ENCODE data around the gene PMPCA. TPM values are rescaled to one million over a fixed set of nuclear protein-coding genes. Genes with fewer than 3 reads are reported as not detected.

PMPCA gene
- total RNA-seq, 2 experiments from 2014 or later, result 107 to 109 TPM

GRCh38 chr9:136395345-136396218 is 14.9 kb upstream of the PMPCA start:
- peaks cover 36% of the 10 kb centered on the region for H3K36me3 Mint-ChIP-seq (ENCODE audit: low read depth)
- TF ChIP-seq, protein P1, sequence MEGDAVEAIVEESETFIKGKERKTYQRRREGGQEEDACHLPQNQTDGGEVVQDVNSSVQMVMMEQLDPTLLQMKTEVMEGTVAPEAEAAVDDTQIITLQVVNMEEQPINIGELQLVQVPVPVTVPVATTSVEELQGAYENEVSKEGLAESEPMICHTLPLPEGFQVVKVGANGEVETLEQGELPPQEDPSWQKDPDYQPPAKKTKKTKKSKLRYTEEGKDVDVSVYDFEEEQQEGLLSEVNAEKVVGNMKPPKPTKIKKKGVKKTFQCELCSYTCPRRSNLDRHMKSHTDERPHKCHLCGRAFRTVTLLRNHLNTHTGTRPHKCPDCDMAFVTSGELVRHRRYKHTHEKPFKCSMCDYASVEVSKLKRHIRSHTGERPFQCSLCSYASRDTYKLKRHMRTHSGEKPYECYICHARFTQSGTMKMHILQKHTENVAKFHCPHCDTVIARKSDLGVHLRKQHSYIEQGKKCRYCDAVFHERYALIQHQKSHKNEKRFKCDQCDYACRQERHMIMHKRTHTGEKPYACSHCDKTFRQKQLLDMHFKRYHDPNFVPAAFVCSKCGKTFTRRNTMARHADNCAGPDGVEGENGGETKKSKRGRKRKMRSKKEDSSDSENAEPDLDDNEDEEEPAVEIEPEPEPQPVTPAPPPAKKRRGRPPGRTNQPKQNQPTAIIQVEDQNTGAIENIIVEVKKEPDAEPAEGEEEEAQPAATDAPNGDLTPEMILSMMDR (IDR thresholded peaks at IDR 0.05), result no peak
- POLR2A ChIA-PET, result no interaction called here
- no peaks in the 10 kb centered on the region for H3K27me3 Mint-ChIP-seq
- no peak overlapping the region for H3K4me3 ChIP-seq (ENCODE audit: low read length)
- H3K9me3 ChIP-seq (ENCODE audit: control insufficient read depth in 1 of 2, insufficient read depth in 1 of 2, low read length in 2 of 2), result no peaks in the 10 kb centered on the region
- H3K9me3 Mint-ChIP-seq, result no peaks in the 10 kb centered on the region
- H3K27ac Mint-ChIP-seq, result no peak overlapping the region
- DNase-seq (no peak), ATAC-seq (ENCODE audit: poor library complexity) (no peak)
- H3K27me3 ChIP-seq (ENCODE audit: control insufficient read depth in 1 of 2, insufficient read depth in 2 of 2, low read length in 2 of 2), result no peaks in the 10 kb centered on the region
- no peak overlapping the region for H3K4me3 Mint-ChIP-seq
- CTCF ChIA-PET, result no interaction called here
- intact Hi-C loops (cut with DNase I, micrococcal nuclease), result no loop called here
- peaks cover 22% of the 10 kb centered on the region for H3K4me1 ChIP-seq (ENCODE audit: insufficient read depth, low read length)
- H3K4me1 Mint-ChIP-seq (ENCODE audit: low read depth), result peaks cover 10% of the 10 kb centered on the region
- H3K36me3 ChIP-seq (ENCODE audit: insufficient read depth, low read length), result peaks cover 67% of the 10 kb centered on the region
- H3K27ac ChIP-seq (ENCODE audit: low read depth in 1 of 2, low read length in 2 of 2), result no peak overlapping the region

DNA sequence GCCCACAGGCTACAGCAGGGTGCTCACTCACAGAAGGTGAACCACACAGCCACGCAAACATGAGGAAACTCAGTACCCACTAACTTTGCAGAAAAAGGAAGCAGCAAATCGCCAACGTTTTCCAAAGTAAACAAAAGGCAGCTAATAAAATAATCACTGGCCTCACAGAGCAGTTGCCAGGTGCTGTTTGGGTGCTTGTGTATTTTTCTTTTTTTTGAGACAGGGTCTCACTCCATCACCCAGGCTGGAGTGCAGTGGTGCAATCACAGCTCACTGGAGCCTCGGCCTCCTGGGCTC is 14.3 kb upstream of the PMPCA start:
- POLR2A ChIA-PET, result no interaction called here
- intact Hi-C loops (cut with DNase I, micrococcal nuclease), result no loop called here
- Histone ChIP-seq H3K9me3 (ENCODE audit: control insufficient read depth in 1 of 2, insufficient read depth in 1 of 2, low read length in 2 of 2) (no peaks in the 10 kb centered on the region), H3K27me3 (ENCODE audit: control insufficient read depth in 1 of 2, insufficient read depth in 2 of 2, low read length in 2 of 2) (no peaks in the 10 kb centered on the region), H3K4me1 (ENCODE audit: insufficient read depth, low read length) (peaks cover 28% of the 10 kb centered on the region), H3K36me3 (ENCODE audit: insufficient read depth, low read length) (peaks cover 65% of the 10 kb centered on the region), H3K27ac (ENCODE audit: low read depth in 1 of 2, low read length in 2 of 2) (no peak overlapping the region), H3K4me3 (ENCODE audit: low read length) (no peak overlapping the region)
- no peak for ATAC-seq (ENCODE audit: poor library complexity)
- CTCF ChIA-PET, result interaction anchor here (1.0 kb wide), 1 partner anchor 32 kb away, joined by 4 read pairs; the partner anchor contains the start of gene DNLZ
- TF ChIP-seq, protein P1 (IDR thresholded peaks at IDR 0.05), result no peak
- peaks cover 13% of the 10 kb centered on the region for H3K4me1 Mint-ChIP-seq (ENCODE audit: low read depth)
- no peaks in the 10 kb centered on the region for H3K27me3 Mint-ChIP-seq
- no peak overlapping the region for H3K27ac Mint-ChIP-seq
- H3K9me3 Mint-ChIP-seq, result no peaks in the 10 kb centered on the region
- H3K36me3 Mint-ChIP-seq (ENCODE audit: low read depth), result peaks cover 33% of the 10 kb centered on the region
- H3K4me3 Mint-ChIP-seq, result peak overlapping the region; percentile 60
- DNase-seq, result no peak

GRCh38 chr9:136397643-136398042 is 12.8 kb upstream of the PMPCA start:
- CTCF ChIA-PET, result interaction anchor here (1.5 kb wide), 1 partner anchor 34 kb away, joined by 7 read pairs; the partner anchor contains the start of gene DNLZ
- intact Hi-C loops (cut with DNase I, micrococcal nuclease), result no loop called here

More at GRCh38 chr9:136397643-136398042, 12.8 kb upstream of the PMPCA start:
- Mint-ChIP-seq H3K27ac (no peak overlapping the region), H3K4me3 (no peak overlapping the region), H3K27me3 (no peaks in the 10 kb centered on the region), H3K9me3 (no peaks in the 10 kb centered on the region), H3K36me3 (ENCODE audit: low read depth) (peaks cover 21% of the 10 kb centered on the region), H3K4me1 (ENCODE audit: low read depth) (peaks cover 19% of the 10 kb centered on the region)
- ATAC-seq (ENCODE audit: poor library complexity) (no peak), DNase-seq (no peak)
- no peaks in the 10 kb centered on the region for H3K9me3 ChIP-seq (ENCODE audit: control insufficient read depth in 1 of 2, insufficient read depth in 1 of 2, low read length in 2 of 2)
- no peaks in the 10 kb centered on the region for H3K27me3 ChIP-seq (ENCODE audit: control insufficient read depth in 1 of 2, insufficient read depth in 2 of 2, low read length in 2 of 2)
- H3K4me3 ChIP-seq (ENCODE audit: low read length), result no peak overlapping the region
- H3K27ac ChIP-seq (ENCODE audit: low read depth in 1 of 2, low read length in 2 of 2), result no peak overlapping the region
- H3K36me3 ChIP-seq (ENCODE audit: insufficient read depth, low read length), result peaks cover 58% of the 10 kb centered on the region
- TF ChIP-seq, protein P1 (IDR thresholded peaks at IDR 0.05), result no peak
- peaks cover 34% of the 10 kb centered on the region for H3K4me1 ChIP-seq (ENCODE audit: insufficient read depth, low read length)
- POLR2A ChIA-PET, result no interaction called here
